ENCODE measurements around the gene TTC23L.

DNA sequence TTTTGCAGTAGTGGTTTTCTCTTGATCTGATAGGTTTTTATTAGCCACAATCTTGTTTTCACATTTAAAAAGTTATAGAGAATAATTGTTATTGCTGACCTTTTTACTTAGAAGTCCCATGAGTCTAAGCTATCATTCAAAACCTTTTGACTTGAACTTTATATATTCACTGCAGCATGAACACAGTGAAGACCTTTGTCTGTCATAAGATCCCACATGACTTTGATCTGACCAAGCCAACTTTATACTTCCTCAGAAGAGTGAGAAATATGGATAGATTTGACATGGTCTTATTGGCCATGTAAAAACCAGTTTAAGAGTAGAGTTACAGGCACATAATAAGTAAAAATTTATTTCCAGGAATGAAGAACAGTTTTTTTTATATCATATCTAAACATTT is 42.3 kb downstream of the TTC23L start:
- no peak for TF ChIP-seq CTCF (conservative IDR thresholded peaks at IDR 0.05)
- TF ChIP-seq EZH2 (IDR thresholded peaks at IDR 0.05; ENCODE audit: low read depth): no peak

Measured in PC-9 (cell line).